Esophagus squamous epithelium (tissue), 5 donors: ENCODE measurements around the gene CAB39L. TPM values are rescaled to one million over a fixed set of nuclear protein-coding genes. Genes with fewer than 3 reads are reported as not detected.
"Not testable (repeated sequence)": the region's sequence is repeated elsewhere in the genome, so short reads cannot be mapped to it uniquely, and the experiment has no call there.

Experiments
- DNase-seq: peaks from one replicate; lab custom pipeline; 2025; lab: John Stamatoyannopoulos, UW
- H3K27ac ChIP-seq, 4 donors: fragments of 200-600 bp; sonication (generic); one replicate each; pipeline ENCODE4 v1.5.1; 2016 to 2019; ENCODE audit warnings: mild to moderate bottlenecking in 1 of 4
- H3K27me3 ChIP-seq, 4 donors: fragments of 200-600 bp; sonication (generic); 1 replicate in 3 of 4; 2 replicates in 1 of 4; pipeline versions ENCODE4 v1.5.1 to v1.6.0; 2017 to 2021; ENCODE audit warnings: antibody characterized with exemption in 1 of 4
- H3K36me3 ChIP-seq, 3 donors: fragments of 200-600 bp; sonication (generic); one replicate each; pipeline ENCODE4 v1.5.1; 2016 to 2019
- H3K4me1 ChIP-seq, 3 donors: fragments of 200-600 bp; sonication (generic); one replicate each; pipeline ENCODE4 v1.5.1; 2017 to 2019
- H3K4me3 ChIP-seq, 4 donors: fragments of 200-600 bp; sonication (generic); 1 replicate in 3 of 4; 2 replicates in 1 of 4; pipeline ENCODE4 v1.5.1; 2016 to 2019; ENCODE audit warnings: mild to moderate bottlenecking in 2 of 4, moderate library complexity in 1 of 4
- H3K9me3 ChIP-seq, 3 donors: fragments of 200-600 bp; sonication (generic); one replicate each; pipeline ENCODE4 v1.5.1; 2016 to 2019
- POLR2A ChIP-seq, 4 donors: fragments of 450-650 bp; IDR thresholded peaks; one replicate each; pipeline ENCODE4 v1.6.1; 2017; ENCODE audit warnings: antibody characterized with exemption in 4 of 4, mild to moderate bottlenecking in 4 of 4, moderate library complexity in 3 of 4
- WGBS, 2 donors: methylation state at CpG; one replicate each; pipeline ENCODE4 v1.1.5; 2018; 5-methylcytosine and 5-hydroxymethylcytosine counted together
- intact Hi-C: fragments of 100-400 bp; cut with DNase I; formaldehyde crosslinking; loops from one replicate; pipeline ENCODE4 v1.15.0; 2022
- total RNA-seq, 4 donors: library from RNA; depleted of rRNA; stranded (reverse); fragments of >200 nt; gene quantifications; one replicate each; pipeline ENCODE4 v1.1.0, GENCODE V29; 2016
- TF ChIP-seq, protein P1 (sequence below), 6 experiments: fragments of 450-650 bp in 4 of 6; fragments of 200-600 bp in 2 of 6; sonication (generic) in 2 of 6; IDR thresholded peaks; one replicate each; pipeline ENCODE4 v1.5.1; 2016 to 2019; ENCODE audit warnings: antibody characterized with exemption in 6 of 6, mild to moderate bottlenecking in 4 of 6, moderate library complexity in 4 of 6
- donor health status: DM: yes; HTN: yes; CAD: no.

Gene CAB39L
- total RNA-seq, 4 donors from 2014 or later: 16.9 to 29.2 (median 21.2) TPM

DNA sequence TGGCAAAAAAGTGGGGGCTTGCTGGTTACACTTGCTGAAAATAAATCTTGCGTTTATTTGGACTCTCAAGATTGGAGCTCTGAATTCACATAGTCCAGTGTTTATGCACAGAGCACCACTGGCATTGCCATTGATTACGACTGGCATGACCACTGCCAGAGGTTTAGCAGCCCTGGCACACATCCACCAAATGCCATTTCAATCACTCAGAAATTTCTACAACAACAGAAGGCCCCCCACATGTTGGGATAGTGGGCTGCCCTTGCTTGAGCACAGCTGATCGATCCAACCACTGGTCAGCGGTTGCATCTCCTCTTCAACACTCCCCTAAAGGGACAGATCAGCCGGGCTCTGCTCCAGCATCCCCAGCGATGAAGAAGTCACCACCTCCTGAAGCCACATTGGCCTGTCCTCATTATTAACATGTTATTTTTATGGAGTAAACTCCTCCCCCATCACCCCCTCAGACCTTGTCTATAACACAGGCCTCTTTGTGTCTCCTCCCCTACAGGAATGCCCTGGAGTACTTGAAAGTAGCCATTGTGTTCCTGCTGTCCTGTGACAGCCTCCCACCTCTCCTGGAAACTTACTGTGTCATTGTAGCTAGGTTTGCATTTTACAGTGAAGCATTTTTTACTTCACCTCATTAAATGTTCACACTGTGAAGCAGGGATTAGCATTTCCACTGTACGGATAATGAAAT, 144.8 kb downstream of the CAB39L start:
- no peak overlapping the region for H3K4me3 ChIP-seq
- no peak for DNase-seq
- H3K36me3 ChIP-seq: no peaks in the 10 kb centered on the region
- peaks cover 6 to 35% (median 7%) of the 10 kb centered on the region in 3 donors for H3K4me1 ChIP-seq
- intact Hi-C loops: no loop called here
- WGBS, 2 donors: 77 to 88% methylated on average over 6 to 7 of the region's 7 CpGs
- H3K9me3 ChIP-seq: no peaks in the 10 kb centered on the region
- TF ChIP-seq, protein P1, sequence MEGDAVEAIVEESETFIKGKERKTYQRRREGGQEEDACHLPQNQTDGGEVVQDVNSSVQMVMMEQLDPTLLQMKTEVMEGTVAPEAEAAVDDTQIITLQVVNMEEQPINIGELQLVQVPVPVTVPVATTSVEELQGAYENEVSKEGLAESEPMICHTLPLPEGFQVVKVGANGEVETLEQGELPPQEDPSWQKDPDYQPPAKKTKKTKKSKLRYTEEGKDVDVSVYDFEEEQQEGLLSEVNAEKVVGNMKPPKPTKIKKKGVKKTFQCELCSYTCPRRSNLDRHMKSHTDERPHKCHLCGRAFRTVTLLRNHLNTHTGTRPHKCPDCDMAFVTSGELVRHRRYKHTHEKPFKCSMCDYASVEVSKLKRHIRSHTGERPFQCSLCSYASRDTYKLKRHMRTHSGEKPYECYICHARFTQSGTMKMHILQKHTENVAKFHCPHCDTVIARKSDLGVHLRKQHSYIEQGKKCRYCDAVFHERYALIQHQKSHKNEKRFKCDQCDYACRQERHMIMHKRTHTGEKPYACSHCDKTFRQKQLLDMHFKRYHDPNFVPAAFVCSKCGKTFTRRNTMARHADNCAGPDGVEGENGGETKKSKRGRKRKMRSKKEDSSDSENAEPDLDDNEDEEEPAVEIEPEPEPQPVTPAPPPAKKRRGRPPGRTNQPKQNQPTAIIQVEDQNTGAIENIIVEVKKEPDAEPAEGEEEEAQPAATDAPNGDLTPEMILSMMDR (IDR thresholded peaks at IDR 0.05): no peak
- no peak for TF ChIP-seq POLR2A (IDR thresholded peaks at IDR 0.05)
- H3K27ac ChIP-seq: peak overlapping the region in 1 of 4 donors; percentile 9
- no peaks in the 10 kb centered on the region for H3K27me3 ChIP-seq

- H3K27me3 ChIP-seq: no peaks in the 10 kb centered on the region
- H3K9me3 ChIP-seq: no peaks in the 10 kb centered on the region
- peak overlapping the region in 1 of 4 donors; percentile 9 for H3K27ac ChIP-seq
- intact Hi-C loops: no loop called here
- no peaks in the 10 kb centered on the region for H3K36me3 ChIP-seq
- H3K4me1 ChIP-seq: peaks cover 4 to 28% (median 6%) of the 10 kb centered on the region in 3 donors
- no peak for TF ChIP-seq POLR2A (IDR thresholded peaks at IDR 0.05)
- TF ChIP-seq, protein P1 (IDR thresholded peaks at IDR 0.05): no peak
- no peak for DNase-seq
- H3K4me3 ChIP-seq: no peak overlapping the region
Measured at GRCh38 chr13:49298416-49298815, 145.4 kb downstream of the CAB39L start.

GRCh38 chr13:49297338-49297737, 146.5 kb downstream of the CAB39L start:
- DNase-seq: no peak

DNA sequence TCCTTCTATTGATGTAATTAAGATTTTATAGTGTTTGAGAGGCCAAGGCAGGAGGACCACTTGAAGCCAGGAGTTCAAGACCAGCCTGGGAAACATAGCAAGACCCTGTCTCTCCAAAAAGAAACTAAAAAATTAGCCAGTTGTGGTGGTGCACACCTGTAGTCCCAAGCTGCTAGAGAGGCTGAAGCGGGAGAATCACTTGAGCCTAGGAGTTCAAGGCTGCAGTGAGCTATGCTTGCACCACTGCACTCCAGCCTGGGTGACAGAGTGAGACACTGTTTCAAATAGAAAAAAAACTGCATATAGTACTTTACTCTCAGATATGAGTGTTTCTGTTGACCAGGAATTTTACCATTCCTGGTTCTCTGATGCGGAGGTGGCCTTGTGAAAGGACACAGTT, 147.2 kb downstream of the CAB39L start:
- intact Hi-C loops: no loop called here

More at GRCh38 chr13:49297338-49297737, 146.5 kb downstream of the CAB39L start:
- Histone ChIP-seq H3K36me3 (peaks cover 0 to 8% (median 0%) of the 10 kb centered on the region in 3 donors), H3K27ac (no peak overlapping the region), H3K4me3 (no peak overlapping the region), H3K27me3 (no peaks in the 10 kb centered on the region), H3K4me1 (peaks cover 4 to 24% (median 6%) of the 10 kb centered on the region in 3 donors), H3K9me3 (no peaks in the 10 kb centered on the region)
- no peak for TF ChIP-seq POLR2A (IDR thresholded peaks at IDR 0.05)
- intact Hi-C loops: no loop called here
- WGBS, 2 donors: 83% methylated on average over 2 of the region's 4 CpGs; no CpG with 5 or more reads in 1 of the 2 donors

DNA sequence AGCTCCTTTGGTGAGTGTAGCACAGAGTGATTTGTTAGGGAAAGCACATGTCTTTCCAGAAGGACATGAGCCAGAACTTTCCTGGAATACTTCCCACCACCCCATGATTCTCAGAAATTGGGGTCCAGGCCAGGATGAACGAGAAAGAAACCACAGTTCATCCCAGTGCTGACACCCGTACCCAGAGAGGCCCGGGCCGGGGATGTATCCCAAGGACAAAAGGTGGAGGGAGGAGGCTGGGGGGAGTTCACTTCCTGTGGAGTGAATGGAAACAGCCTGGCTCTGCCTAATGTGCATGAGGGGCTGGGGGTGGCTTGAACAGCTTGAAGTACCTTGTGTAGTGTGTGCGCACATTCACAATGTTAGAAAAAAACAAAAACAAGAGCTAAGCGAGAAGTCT, 148.6 kb downstream of the CAB39L start:
- WGBS, 2 donors: 56 to 61% methylated on average over 6 of the region's 6 CpGs
- intact Hi-C loops: no loop called here

More for the DNA sequence above, 147.2 kb downstream of the CAB39L start:
- Histone ChIP-seq H3K27ac (no peak overlapping the region), H3K4me3 (no peak overlapping the region), H3K9me3 (no peaks in the 10 kb centered on the region), H3K27me3 (no peaks in the 10 kb centered on the region), H3K4me1 (peaks cover 4 to 19% (median 4%) of the 10 kb centered on the region in 3 donors), H3K36me3 (peaks cover 0 to 8% (median 0%) of the 10 kb centered on the region in 3 donors)
- no peak for TF ChIP-seq POLR2A (IDR thresholded peaks at IDR 0.05)
- TF ChIP-seq, protein P1 (IDR thresholded peaks at IDR 0.05): no peak
- 96 to 100% methylated on average over 2 of the region's 2 CpGs for WGBS, 2 donors
- no peak for DNase-seq

GRCh38 chr13:49294723-49295122, 149.1 kb downstream of the CAB39L start:
- H3K9me3 ChIP-seq, H3K4me3 ChIP-seq, H3K4me1 ChIP-seq, DNase-seq, H3K27me3 ChIP-seq, intact Hi-C loops, H3K36me3 ChIP-seq, H3K27ac ChIP-seq: not testable (repeated sequence)
- 94 to 98% methylated on average over 4 to 6 of the region's 6 CpGs for WGBS, 2 donors

More for the DNA sequence above, 148.6 kb downstream of the CAB39L start:
- H3K36me3 ChIP-seq: peaks cover 0 to 8% (median 0%) of the 10 kb centered on the region in 3 donors
- H3K27ac ChIP-seq: no peak overlapping the region
- DNase-seq: no peak
- no peak overlapping the region for H3K4me3 ChIP-seq
- TF ChIP-seq, protein P1 (IDR thresholded peaks at IDR 0.05): no peak
- TF ChIP-seq POLR2A (IDR thresholded peaks at IDR 0.05): no peak
- no peaks in the 10 kb centered on the region for H3K9me3 ChIP-seq
- H3K4me1 ChIP-seq: peaks cover 0 to 8% (median 0%) of the 10 kb centered on the region in 3 donors
- H3K27me3 ChIP-seq: no peaks in the 10 kb centered on the region
